Endothelial cell of umbilical vein (primary cell): ENCODE data around the gene GMPPA. TPM values are rescaled to one million over a fixed set of nuclear protein-coding genes. Genes with fewer than 3 reads are reported as not detected.

Source experiments
- BruUV-seq: library from RNA; stranded (reverse); fragments of 400-500 nt; replicated peaks from 2 replicates; lab custom pipeline; 2021; lab: Mats Ljungman, UMichigan
- CTCF ChIA-PET: fragments of 300-600, 350-600 bp; sonication (Branson Sonifier 250); formaldehyde crosslinking; loops from one replicate; lab custom pipeline; 2021; ENCODE audit warnings: antibody characterized with exemption, inconsistent platforms; lab: Charles Lee
- POLR2A ChIA-PET: fragments of 300-600, 350-600 bp; sonication (Branson Sonifier 250); formaldehyde crosslinking; loops from one replicate; lab custom pipeline; 2021; ENCODE audit warnings: antibody characterized with exemption, inconsistent platforms; lab: Charles Lee
- DNase-seq: peaks from one replicate; pipeline ENCODE4 v3.0.0-alpha.2; 2011; ENCODE audit warnings: low read depth, low spot score
- FAIRE-seq: peaks from 2 replicates; lab custom pipeline; 2011; peaks lifted over from hg19 to GRCh38; lab: Jason Lieb, UNC
- H2AFZ ChIP-seq: 2 replicates; pipeline ENCODE4 v1.6.0; 2012; ENCODE audit warnings: low read depth, low read length, control low read depth, inconsistent platforms
- H3K27ac ChIP-seq: 2 replicates; pipeline ENCODE4 v1.5.1; 2011; ENCODE audit warnings: low read depth, mild to moderate bottlenecking, control low read depth, low read length, moderate library complexity; ENCODE audit not compliant: insufficient read depth
- H3K27me3 ChIP-seq, 2 experiments: 2 replicates each; pipeline versions ENCODE4 v1.6.0 to v1.6.1; 2011; ENCODE audit warnings: low read length in 2 of 2, mixed read lengths in 1 of 2; ENCODE audit not compliant: control insufficient read depth in 2 of 2, insufficient read depth in 2 of 2
- H3K36me3 ChIP-seq, 2 experiments: 2 replicates in 1 of 2; 3 replicates in 1 of 2; pipeline ENCODE4 v1.5.1; 2011; ENCODE audit warnings: low read length in 2 of 2, mild to moderate bottlenecking in 1 of 2, moderate library complexity in 1 of 2; ENCODE audit not compliant: control insufficient read depth in 2 of 2, insufficient read depth in 2 of 2; ENCODE audit errors: extremely low read depth in 1 of 2
- H3K4me1 ChIP-seq: 3 replicates; pipeline ENCODE4 v1.5.1; 2011; ENCODE audit warnings: mild to moderate bottlenecking, low read length; ENCODE audit not compliant: control insufficient read depth, insufficient read depth; ENCODE audit errors: extremely low read depth
- H3K4me2 ChIP-seq: 2 replicates; pipeline ENCODE4 v1.6.1; 2011; ENCODE audit warnings: low read length, control low read depth, mixed read lengths; ENCODE audit not compliant: insufficient read depth
- H3K4me3 ChIP-seq, 3 experiments: fragments of 200-600 bp in 1 of 3; sonication (generic), shearing (Covaris generic) in 1 of 3; replicated peaks in 1 of 3; 2 replicates each; pipeline ENCODE4 v1.5.1; 2011 to 2016; ENCODE audit warnings: control low read depth in 3 of 3, low read length in 3 of 3, mild to moderate bottlenecking in 2 of 3, inconsistent platforms in 1 of 3, low read depth in 1 of 3, moderate library complexity in 1 of 3; ENCODE audit not compliant: insufficient read depth in 1 of 3
- H3K79me2 ChIP-seq: 2 replicates; pipeline ENCODE4 v1.6.0; 2012; ENCODE audit warnings: low read length, inconsistent platforms; ENCODE audit not compliant: control insufficient read depth, insufficient read depth
- H3K9ac ChIP-seq: replicated peaks from 2 replicates; pipeline ENCODE3; 2011; ENCODE audit warnings: low read length, control low read depth; ENCODE audit not compliant: insufficient read depth; ENCODE audit errors: extremely low read depth
- H3K9me1 ChIP-seq: replicated peaks from 3 replicates; pipeline ENCODE4 v1.6.0; 2011; ENCODE audit warnings: mild to moderate bottlenecking, low read length; ENCODE audit not compliant: control insufficient read depth, insufficient read depth; ENCODE audit errors: extremely low read depth
- H3K9me3 ChIP-seq: replicated peaks from 2 replicates; pipeline ENCODE4 v1.5.1; 2012; ENCODE audit warnings: low read length, inconsistent platforms; ENCODE audit not compliant: control insufficient read depth, insufficient read depth
- H4K20me1 ChIP-seq: replicated peaks from 2 replicates; pipeline ENCODE3; 2011; ENCODE audit warnings: mild to moderate bottlenecking, low read length; ENCODE audit not compliant: control insufficient read depth, insufficient read depth; ENCODE audit errors: extremely low read depth
- EZH2 ChIP-seq: IDR thresholded peaks from 2 replicates; pipeline ENCODE4 v1.6.1; 2012; ENCODE audit warnings: borderline replicate concordance, low read depth, mild to moderate bottlenecking, moderate library complexity, low read length, inconsistent platforms; ENCODE audit not compliant: severe bottlenecking
- FOS ChIP-seq: IDR thresholded peaks from 2 replicates; pipeline ENCODE4 v1.6.1; 2011; ENCODE audit warnings: mild to moderate bottlenecking, low read length, moderate library complexity, borderline replicate concordance; ENCODE audit not compliant: insufficient read depth
- GATA2 ChIP-seq: IDR thresholded peaks from 2 replicates; pipeline ENCODE4 v1.7.0; 2011; ENCODE audit warnings: low read depth, mild to moderate bottlenecking, moderate library complexity, mixed read lengths, low read length; ENCODE audit not compliant: insufficient read length, insufficient read depth
- JUN ChIP-seq: IDR thresholded peaks from 2 replicates; pipeline ENCODE4 v1.6.1; 2011; ENCODE audit warnings: borderline replicate concordance, low read depth; ENCODE audit not compliant: insufficient read length, insufficient read depth
- MAX ChIP-seq: IDR thresholded peaks from 2 replicates; pipeline ENCODE4 v1.6.1; 2011; ENCODE audit not compliant: insufficient read depth, insufficient read length
- MYC ChIP-seq: IDR thresholded peaks from one replicate; pipeline ENCODE4 v1.6.1; 2011; ENCODE audit warnings: mild to moderate bottlenecking, low read depth, low read length
- POLR2A ChIP-seq: IDR thresholded peaks from 2 replicates; pipeline ENCODE4 v1.6.1; 2012; ENCODE audit warnings: low read depth, mild to moderate bottlenecking, control low read depth, low read length
- POLR2AphosphoS5 ChIP-seq: IDR thresholded peaks from 2 replicates; pipeline ENCODE4 v1.6.1; 2012; ENCODE audit warnings: low read depth, mild to moderate bottlenecking, control low read depth, low read length, moderate library complexity; ENCODE audit not compliant: insufficient read depth
- dilution Hi-C: fragments of 300-500 bp; cut with MboI; formaldehyde crosslinking; loops from one replicate; pipeline ENCODE4 v1.15.0; 2019; ENCODE audit warnings: low sequenced_read_pairs; ENCODE audit not compliant: extremely low pct_ligation_motif_present
- intact Hi-C: fragments of 100-400 bp; cut with micrococcal nuclease; formaldehyde crosslinking; loops from one replicate; pipeline ENCODE4 v1.10.0; 2022
- polyA plus RNA-seq, 4 experiments: library from polyadenylated mRNA; depleted of rRNA in 3 of 4; stranded (reverse) in 3 of 4; unstranded in 1 of 4; fragments of >200 nt; gene quantifications; 2 replicates each; pipeline versions ENCODE4 v1.2.1 to v1.2.3, GENCODE V29; 2011 to 2012; ENCODE audit warnings: missing spikeins in 1 of 4
- total RNA-seq: library from RNA; stranded (reverse); gene quantifications from 2 replicates; pipeline ENCODE4 v1.2.3, GENCODE V29; 2021
- TF ChIP-seq, protein P1 (sequence below), 2 donors: IDR thresholded peaks; 1 replicate in 1 of 2; 2 replicates in 1 of 2; pipeline ENCODE4 v1.5.1; 2011; ENCODE audit warnings: low read length in 2 of 2, mild to moderate bottlenecking in 2 of 2, moderate library complexity in 2 of 2, control low read depth in 1 of 2, inconsistent platforms in 1 of 2, low read depth in 1 of 2; ENCODE audit not compliant: insufficient read depth in 1 of 2; ENCODE audit errors: extremely low read depth in 1 of 2

The GMPPA gene
- total and polyA plus RNA-seq, 2 donors (not counting 3 experiments of a cell fraction or from before 2014, with no cell fraction given): 39.1 to 104 TPM

GRCh38 chr2:219536967-219537366 lies 38.3 kb downstream of the GMPPA start:
- Histone ChIP-seq H3K9ac (no peak overlapping the region), H2AFZ (no peak overlapping the region), H3K4me3 (no peak overlapping the region), H3K9me3 (no peaks in the 10 kb centered on the region), H3K4me1 (no peaks in the 10 kb centered on the region), H3K27ac (no peak overlapping the region), H4K20me1 (no peaks in the 10 kb centered on the region), H3K9me1 (no peaks in the 10 kb centered on the region), H3K36me3 (no peaks in the 10 kb centered on the region), H3K79me2 (no peaks in the 10 kb centered on the region), H3K27me3 (peaks cover 3 to 10% of the 10 kb centered on the region in 2 experiments), H3K4me2 (no peak overlapping the region)
- intact Hi-C loops: no loop called here
- no TSS peak for BruUV-seq
- dilution Hi-C loops: no loop called here
- DNase-seq (no peak), FAIRE-seq (no peak)
- POLR2A ChIA-PET: no interaction called here
- TF ChIP-seq POLR2AphosphoS5: no peak
- TF ChIP-seq EZH2: no peak
- no peak for TF ChIP-seq MYC
- TF ChIP-seq JUN: no peak
- no peak for TF ChIP-seq GATA2
- no peak for TF ChIP-seq FOS
- CTCF ChIA-PET: interaction anchor here (4.9 kb wide), 1 partner anchor 41 kb away, joined by 21 read pairs; a partner anchor contains a TSS

GRCh38 chr2:219537657-219538488 lies 39.2 kb downstream of the GMPPA start:
- H3K9ac ChIP-seq: no peak overlapping the region
- H2AFZ ChIP-seq: no peak overlapping the region
- TF ChIP-seq POLR2A (no peak), GATA2 (no peak), FOS (no peak), EZH2 (no peak), POLR2AphosphoS5 (no peak), MAX (no peak), JUN (no peak)
- TF ChIP-seq, protein P1, sequence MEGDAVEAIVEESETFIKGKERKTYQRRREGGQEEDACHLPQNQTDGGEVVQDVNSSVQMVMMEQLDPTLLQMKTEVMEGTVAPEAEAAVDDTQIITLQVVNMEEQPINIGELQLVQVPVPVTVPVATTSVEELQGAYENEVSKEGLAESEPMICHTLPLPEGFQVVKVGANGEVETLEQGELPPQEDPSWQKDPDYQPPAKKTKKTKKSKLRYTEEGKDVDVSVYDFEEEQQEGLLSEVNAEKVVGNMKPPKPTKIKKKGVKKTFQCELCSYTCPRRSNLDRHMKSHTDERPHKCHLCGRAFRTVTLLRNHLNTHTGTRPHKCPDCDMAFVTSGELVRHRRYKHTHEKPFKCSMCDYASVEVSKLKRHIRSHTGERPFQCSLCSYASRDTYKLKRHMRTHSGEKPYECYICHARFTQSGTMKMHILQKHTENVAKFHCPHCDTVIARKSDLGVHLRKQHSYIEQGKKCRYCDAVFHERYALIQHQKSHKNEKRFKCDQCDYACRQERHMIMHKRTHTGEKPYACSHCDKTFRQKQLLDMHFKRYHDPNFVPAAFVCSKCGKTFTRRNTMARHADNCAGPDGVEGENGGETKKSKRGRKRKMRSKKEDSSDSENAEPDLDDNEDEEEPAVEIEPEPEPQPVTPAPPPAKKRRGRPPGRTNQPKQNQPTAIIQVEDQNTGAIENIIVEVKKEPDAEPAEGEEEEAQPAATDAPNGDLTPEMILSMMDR (IDR thresholded peaks at IDR 0.05; ENCODE audit: extremely low read depth in 1 of 2, insufficient read depth in 1 of 2, low read depth in 1 of 2, low read length in 2 of 2): no peak
- H3K36me3 ChIP-seq: no peaks in the 10 kb centered on the region
- POLR2A ChIA-PET: no interaction called here
- intact Hi-C loops: no loop called here
- dilution Hi-C loops: no loop called here
- FAIRE-seq (no peak), DNase-seq (no peak)
- no peaks in the 10 kb centered on the region for H3K79me2 ChIP-seq
- H4K20me1 ChIP-seq: no peaks in the 10 kb centered on the region
- no TSS peak for BruUV-seq
- CTCF ChIA-PET: interaction anchor here (1.7 to 4.9 kb wide), 5 partner anchors 8 to 152 kb away, joined by 5 to 47 read pairs (median 21); a partner anchor contains a TSS
- no peaks in the 10 kb centered on the region for H3K9me3 ChIP-seq
- peaks cover 11 to 16% of the 10 kb centered on the region in 2 experiments for H3K27me3 ChIP-seq
- H3K27ac ChIP-seq: no peak overlapping the region
- no peak overlapping the region for H3K4me2 ChIP-seq
- H3K9me1 ChIP-seq: no peaks in the 10 kb centered on the region
- H3K4me3 ChIP-seq: no peak overlapping the region
- peaks cover 1% of the 10 kb centered on the region for H3K4me1 ChIP-seq
